Gastrocnemius medialis (tissue), 4 donors: ENCODE measurements around the gene FNTB. TPM values are rescaled to one million over a fixed set of nuclear protein-coding genes. Genes with fewer than 3 reads are reported as not detected.

Experiments
- ATAC-seq, 2 donors: fragments of 150-250 bp; one replicate each; pipeline ENCODE4 v1.9.1; 2016
- DNase-seq, 2 donors: peaks; one replicate each; pipeline ENCODE4 v3.0.0-alpha.2; 2019
- H3K27ac ChIP-seq, 4 donors: fragments of 200-600 bp; sonication (generic); 1 replicate in 1 of 4; 2 replicates in 3 of 4; pipeline ENCODE4 v1.5.1; 2016 to 2018; ENCODE audit warnings: mild to moderate bottlenecking in 2 of 4, moderate library complexity in 1 of 4
- H3K27me3 ChIP-seq, 3 donors: fragments of 200-600 bp; sonication (generic) in 2 of 3; 1 replicate in 1 of 3; 2 replicates in 2 of 3; pipeline versions ENCODE4 v1.5.1 to v1.6.0; 2016 to 2019; ENCODE audit warnings: mild to moderate bottlenecking in 1 of 3, moderate library complexity in 1 of 3
- H3K36me3 ChIP-seq, 2 donors: fragments of 200-600 bp; sonication (generic) in 1 of 2; one replicate each; pipeline ENCODE4 v1.5.1; 2017 to 2018
- H3K4me1 ChIP-seq, 2 donors: fragments of 200-600 bp; sonication (generic) in 1 of 2; one replicate each; pipeline ENCODE4 v1.5.1; 2016 to 2017; ENCODE audit warnings: mild to moderate bottlenecking in 2 of 2
- H3K4me3 ChIP-seq, 4 donors: fragments of 200-600 bp; sonication (generic) in 3 of 4; 1 replicate in 1 of 4; 2 replicates in 3 of 4; pipeline ENCODE4 v1.5.1; 2016 to 2019; ENCODE audit warnings: mild to moderate bottlenecking in 2 of 4
- H3K9me3 ChIP-seq, 3 donors: fragments of 200-600 bp; sonication (generic) in 2 of 3; 1 replicate in 1 of 3; 2 replicates in 2 of 3; pipeline ENCODE4 v1.5.1; 2016 to 2019
- POLR2A ChIP-seq, 2 donors: fragments of 450-650 bp; IDR thresholded peaks; one replicate each; pipeline ENCODE4 v1.6.1; 2017; ENCODE audit warnings: antibody characterized with exemption in 2 of 2, mild to moderate bottlenecking in 2 of 2, moderate library complexity in 2 of 2
- in situ Hi-C, 4 donors: fragments of 200-750 bp; cut with MboI; loops; one replicate each; pipeline versions ENCODE4 v1.15.0 to v1.8.0; 2017; ENCODE audit warnings: low sequenced_read_pairs in 4 of 4
- intact Hi-C: fragments of 100-400 bp; cut with DNase I; formaldehyde crosslinking; loops from one replicate; pipeline ENCODE4 v1.15.1; 2023; ENCODE audit warnings: low total_unique reads
- total RNA-seq, 4 donors: library from RNA; depleted of rRNA; stranded (reverse); fragments of >200 nt; gene quantifications; one replicate each; pipeline versions ENCODE4 v1.1.0 to v1.2.3, GENCODE V29; 2016
- TF ChIP-seq, protein P1 (sequence below), 5 experiments: fragments of 450-650 bp in 3 of 5; fragments of 200-600 bp in 2 of 5; sonication (generic) in 2 of 5; IDR thresholded peaks in 4 of 5; conservative IDR thresholded peaks in 1 of 5; 1 replicate in 4 of 5; 2 replicates in 1 of 5; pipeline ENCODE4 v1.5.1; 2016 to 2019; ENCODE audit warnings: antibody characterized with exemption in 5 of 5, mild to moderate bottlenecking in 3 of 5, moderate library complexity in 3 of 5

Gene FNTB
- total RNA-seq, 4 donors from 2014 or later: 6.1 to 40.6 (median 18.0) TPM

DNA sequence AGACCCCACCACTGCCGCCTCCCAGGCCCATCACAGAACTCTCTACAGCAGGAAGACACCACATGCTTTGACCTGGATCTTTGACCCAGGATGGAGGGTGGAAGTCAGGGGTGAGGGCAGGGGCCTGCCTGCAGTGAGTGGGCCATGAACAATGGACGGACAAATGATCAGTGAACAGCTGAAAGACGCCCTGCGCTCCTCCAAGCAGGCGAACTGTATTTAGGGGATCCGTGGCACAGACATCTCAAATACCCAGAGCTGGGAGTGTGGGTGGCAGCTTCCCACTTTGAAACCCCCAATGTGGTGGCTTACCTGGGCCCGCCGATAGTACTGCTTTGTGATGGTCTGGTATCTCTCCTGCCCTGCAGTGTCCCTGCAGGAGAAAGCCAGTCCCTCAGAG, 35.4 kb upstream of the FNTB start:
- ATAC-seq: no peak
- Histone ChIP-seq H3K4me1 (peaks cover 44 to 56% of the 10 kb centered on the region in 2 donors), H3K27me3 (no peaks in the 10 kb centered on the region), H3K9me3 (no peaks in the 10 kb centered on the region), H3K4me3 (peak overlapping the region in 1 of 4 donors; percentile 19), H3K36me3 (peaks cover 0 to 8% of the 10 kb centered on the region in 2 donors), H3K27ac (peak overlapping the region; percentile 90 to 97 (median 92))
- no peak for TF ChIP-seq POLR2A (IDR thresholded peaks at IDR 0.05)
- in situ Hi-C loops (no loop called here), intact Hi-C loops (no loop called here)
- no peak for DNase-seq

DNA sequence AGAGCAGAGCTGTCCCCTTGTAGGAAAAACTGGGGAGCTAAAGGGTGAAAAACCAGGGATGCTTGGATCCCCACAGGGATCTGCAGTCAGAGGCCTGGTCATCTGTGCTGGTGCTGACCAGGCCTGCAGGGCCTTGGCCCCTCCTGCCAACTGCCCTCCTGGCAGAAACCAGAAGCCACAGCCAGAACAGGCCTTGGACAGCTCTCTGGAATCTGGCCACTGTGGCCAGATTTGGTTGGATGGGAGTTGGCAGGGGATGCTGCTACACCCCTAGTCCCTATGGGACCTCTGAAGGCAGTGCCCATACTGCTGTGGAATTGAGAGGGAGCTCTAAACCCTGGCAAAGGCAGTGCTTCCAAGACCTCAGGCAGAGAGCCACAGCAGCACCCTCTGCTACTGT, 35.0 kb upstream of the FNTB start:
- Histone ChIP-seq H3K4me3 (no peak overlapping the region), H3K9me3 (no peaks in the 10 kb centered on the region), H3K27ac (peak overlapping the region; percentile 90 to 97 (median 92)), H3K4me1 (peaks cover 44 to 56% of the 10 kb centered on the region in 2 donors), H3K36me3 (peaks cover 0 to 8% of the 10 kb centered on the region in 2 donors), H3K27me3 (no peaks in the 10 kb centered on the region)
- intact Hi-C loops: no loop called here
- peak; percentile 34 to 40 for ATAC-seq
- in situ Hi-C loops: no loop called here
- TF ChIP-seq POLR2A (IDR thresholded peaks at IDR 0.05): no peak
- TF ChIP-seq, protein P1, sequence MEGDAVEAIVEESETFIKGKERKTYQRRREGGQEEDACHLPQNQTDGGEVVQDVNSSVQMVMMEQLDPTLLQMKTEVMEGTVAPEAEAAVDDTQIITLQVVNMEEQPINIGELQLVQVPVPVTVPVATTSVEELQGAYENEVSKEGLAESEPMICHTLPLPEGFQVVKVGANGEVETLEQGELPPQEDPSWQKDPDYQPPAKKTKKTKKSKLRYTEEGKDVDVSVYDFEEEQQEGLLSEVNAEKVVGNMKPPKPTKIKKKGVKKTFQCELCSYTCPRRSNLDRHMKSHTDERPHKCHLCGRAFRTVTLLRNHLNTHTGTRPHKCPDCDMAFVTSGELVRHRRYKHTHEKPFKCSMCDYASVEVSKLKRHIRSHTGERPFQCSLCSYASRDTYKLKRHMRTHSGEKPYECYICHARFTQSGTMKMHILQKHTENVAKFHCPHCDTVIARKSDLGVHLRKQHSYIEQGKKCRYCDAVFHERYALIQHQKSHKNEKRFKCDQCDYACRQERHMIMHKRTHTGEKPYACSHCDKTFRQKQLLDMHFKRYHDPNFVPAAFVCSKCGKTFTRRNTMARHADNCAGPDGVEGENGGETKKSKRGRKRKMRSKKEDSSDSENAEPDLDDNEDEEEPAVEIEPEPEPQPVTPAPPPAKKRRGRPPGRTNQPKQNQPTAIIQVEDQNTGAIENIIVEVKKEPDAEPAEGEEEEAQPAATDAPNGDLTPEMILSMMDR (IDR thresholded peaks at IDR 0.05 in 4 of 5, conservative IDR thresholded peaks at IDR 0.05 in 1 of 5): no peak
- peak in 1 of 2 donors; percentile 49 for DNase-seq

DNA sequence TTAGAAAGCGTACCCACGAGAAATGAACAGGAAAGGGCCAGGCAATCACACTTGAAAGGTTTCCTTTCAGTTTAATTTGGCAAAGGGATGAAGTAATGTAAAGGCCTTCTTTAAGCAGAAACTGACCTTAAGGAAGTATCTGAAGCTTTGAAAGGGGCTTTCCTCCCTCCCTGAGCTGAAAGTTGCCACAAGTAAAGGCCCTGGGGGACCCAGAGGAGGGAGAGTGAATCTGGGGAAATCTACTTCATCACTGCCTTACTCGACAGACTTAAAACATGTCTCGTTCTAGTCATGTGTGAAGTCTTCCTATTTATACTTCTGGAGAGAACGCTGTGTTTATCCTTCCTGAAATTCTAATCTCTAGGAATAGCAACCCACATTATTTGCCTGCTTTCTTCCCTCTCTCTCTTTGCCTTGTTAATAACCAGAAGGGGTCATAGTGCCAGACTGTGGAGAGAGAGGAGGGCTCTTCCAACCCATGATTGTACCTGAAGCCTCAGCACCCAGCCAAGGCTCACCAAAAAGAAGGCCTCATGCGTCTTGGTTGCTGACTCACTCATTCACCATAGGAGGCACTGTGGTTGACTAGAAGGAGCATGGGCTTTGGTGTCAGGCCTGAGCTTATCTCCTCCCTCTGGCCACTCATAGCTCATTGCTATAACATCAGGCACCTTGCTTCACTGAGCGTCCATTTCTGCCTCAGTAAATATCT, 33.9 kb upstream of the FNTB start:
- in situ Hi-C loops: no loop called here

DNA sequence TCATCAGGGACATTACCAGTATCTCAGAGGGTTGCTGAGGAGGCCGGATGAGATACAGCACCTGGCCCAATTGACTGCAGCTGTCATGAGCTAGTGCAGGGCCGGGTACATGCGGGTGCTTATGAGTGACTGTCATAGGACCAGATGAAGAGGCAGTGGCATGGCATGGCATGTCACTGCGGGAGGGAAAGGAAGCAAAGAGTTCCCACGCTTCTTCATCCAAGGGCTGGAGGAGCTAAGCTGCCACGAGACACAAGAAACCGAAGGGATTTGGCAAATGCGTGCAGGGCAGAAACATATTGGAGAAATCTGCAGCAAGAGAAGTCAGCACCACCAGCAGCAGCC, 33.4 kb upstream of the FNTB start:
- TF ChIP-seq, protein P1 (IDR thresholded peaks at IDR 0.05 in 4 of 5, conservative IDR thresholded peaks at IDR 0.05 in 1 of 5): no peak
- TF ChIP-seq POLR2A (IDR thresholded peaks at IDR 0.05): no peak
- in situ Hi-C loops: no loop called here
- Histone ChIP-seq H3K9me3 (no peaks in the 10 kb centered on the region), H3K27me3 (no peaks in the 10 kb centered on the region), H3K36me3 (no peaks in the 10 kb centered on the region), H3K4me1 (peaks cover 44 to 52% of the 10 kb centered on the region in 2 donors), H3K4me3 (no peak overlapping the region), H3K27ac (peak overlapping the region; percentile 90 to 97 (median 92))
- DNase-seq (no peak), ATAC-seq (peak in 1 of 2 donors; percentile 14)
- intact Hi-C loops: no loop called here

More for the DNA sequence above, 33.9 kb upstream of the FNTB start:
- H3K27me3 ChIP-seq: no peaks in the 10 kb centered on the region
- peaks cover 44 to 56% of the 10 kb centered on the region in 2 donors for H3K4me1 ChIP-seq
- no peak overlapping the region for H3K4me3 ChIP-seq
- ATAC-seq: peak in 1 of 2 donors; percentile 50
- peak overlapping the region; percentile 90 to 97 (median 92) for H3K27ac ChIP-seq
- TF ChIP-seq, protein P1 (IDR thresholded peaks at IDR 0.05 in 4 of 5, conservative IDR thresholded peaks at IDR 0.05 in 1 of 5): no peak
- TF ChIP-seq POLR2A (IDR thresholded peaks at IDR 0.05): no peak
- no peak for DNase-seq
- intact Hi-C loops: no loop called here
- H3K9me3 ChIP-seq: no peaks in the 10 kb centered on the region
- H3K36me3 ChIP-seq: peaks cover 0 to 3% of the 10 kb centered on the region in 2 donors

DNA sequence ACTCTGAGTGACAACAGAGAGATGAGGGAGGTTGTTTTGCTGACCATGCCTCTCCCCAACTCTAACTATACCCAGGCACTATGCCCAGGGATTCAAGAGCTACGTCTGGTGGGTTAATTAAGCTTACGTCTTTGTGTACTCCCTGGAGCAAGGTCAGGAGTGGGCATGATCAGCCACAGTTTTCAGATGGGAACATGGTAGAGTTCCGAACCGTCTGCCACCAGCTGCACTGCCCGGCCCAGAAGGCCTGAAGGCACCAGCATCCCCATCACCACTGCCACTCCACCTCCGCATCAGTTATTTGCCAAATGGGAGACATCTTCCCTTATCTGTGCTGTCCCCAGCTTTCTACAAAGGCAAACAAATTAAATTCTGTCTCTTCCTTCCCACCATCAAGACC, 33.0 kb upstream of the FNTB start:
- ATAC-seq (no peak), DNase-seq (no peak)
- no peaks in the 10 kb centered on the region for H3K9me3 ChIP-seq
- no peaks in the 10 kb centered on the region for H3K27me3 ChIP-seq
- H3K4me3 ChIP-seq: no peak overlapping the region
- TF ChIP-seq, protein P1 (IDR thresholded peaks at IDR 0.05 in 4 of 5, conservative IDR thresholded peaks at IDR 0.05 in 1 of 5): no peak
- no peak for TF ChIP-seq POLR2A (IDR thresholded peaks at IDR 0.05)
- in situ Hi-C loops (no loop called here), intact Hi-C loops (no loop called here)
- no peaks in the 10 kb centered on the region for H3K36me3 ChIP-seq
- H3K27ac ChIP-seq: peak overlapping the region in 3 of 4 donors; percentile 90 to 97 (median 90)
- peaks cover 44 to 49% of the 10 kb centered on the region in 2 donors for H3K4me1 ChIP-seq
